Measurements from ENCODE around the gene KCNJ3. TPM values are rescaled to one million over a fixed set of nuclear protein-coding genes. Genes with fewer than 3 reads are reported as not detected.

Gene KCNJ3
- total and polyA plus RNA-seq, 9 of the 15 experiments (the other 6 are each of a cell fraction or from before 2014, with no cell fraction given), result not detected

DNA sequence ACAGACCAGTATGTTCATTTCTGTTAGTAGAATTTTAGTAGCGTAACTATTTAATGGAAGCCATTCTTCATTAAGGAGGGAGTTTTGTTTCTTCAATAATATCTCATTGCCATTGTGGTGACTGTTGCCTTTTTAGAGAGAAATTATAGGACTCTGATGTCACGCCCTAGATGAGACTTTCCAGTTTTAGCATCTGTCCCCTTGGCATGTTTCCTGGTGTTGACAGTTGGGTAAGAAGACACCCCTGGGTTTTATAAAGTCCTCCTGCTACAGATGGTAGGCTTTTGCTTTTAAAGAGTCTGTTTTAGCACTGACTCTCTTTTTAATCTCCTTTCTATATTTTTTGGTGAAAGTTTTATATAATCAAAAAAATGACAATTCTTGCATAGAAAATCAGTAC, 41.9 kb downstream of the KCNJ3 start:
- H3K27me3 ChIP-seq (ENCODE audit: control insufficient read depth in 2 of 2, insufficient read depth in 2 of 2, low read length in 2 of 2), result no peaks in the 10 kb centered on the region
- no peak overlapping the region for H3K27ac ChIP-seq (ENCODE audit: extremely low read depth, low read depth, low read length)
- ChIA-PET POLR2A (no interaction called here), CTCF (ENCODE audit: low intra/inter-chr PET ratio) (no interaction called here)
- no peak for DNase-seq (ENCODE audit: extremely low read depth in 1 of 4, low spot score in 3 of 4)
- intact Hi-C loops (cut with micrococcal nuclease) (no loop called here), in situ Hi-C loops (cut with MboI) (no loop called here)
- H3K79me2 ChIP-seq (ENCODE audit: control insufficient read depth, insufficient read depth, low read length), result no peaks in the 10 kb centered on the region
- WGBS (ENCODE audit: insufficient coverage, low coverage, missing lambda C conversion rate), result 0% methylated on average over 2 of the region's 2 CpGs
- H3K9me3 ChIP-seq (replicated peaks; ENCODE audit: control insufficient read depth, insufficient read depth, low read depth, low read length), result peaks cover 4% of the 10 kb centered on the region; the same call in 1 of the 2 replicates
- H3K4me2 ChIP-seq (ENCODE audit: insufficient read depth, low read length), result no peak overlapping the region
- TF ChIP-seq GABPB1 (CRISPR knock-in tag; IDR thresholded peaks at IDR 0.05) (no peak), ZNF551 (CRISPR knock-in tag; IDR thresholded peaks at IDR 0.05) (no peak), SMAD4 (CRISPR knock-in tag; conservative IDR thresholded peaks at IDR 0.05) (no peak), PML (IDR thresholded peaks at IDR 0.05; ENCODE audit: low read length) (no peak), BMI1 (IDR thresholded peaks at IDR 0.05; ENCODE audit: low read length) (no peak), ZNF165 (CRISPR knock-in tag; IDR thresholded peaks at IDR 0.05; ENCODE audit: borderline replicate concordance) (no peak), HMG20B (CRISPR knock-in tag; IDR thresholded peaks at IDR 0.05) (no peak)
- TF ChIP-seq, protein P1, sequence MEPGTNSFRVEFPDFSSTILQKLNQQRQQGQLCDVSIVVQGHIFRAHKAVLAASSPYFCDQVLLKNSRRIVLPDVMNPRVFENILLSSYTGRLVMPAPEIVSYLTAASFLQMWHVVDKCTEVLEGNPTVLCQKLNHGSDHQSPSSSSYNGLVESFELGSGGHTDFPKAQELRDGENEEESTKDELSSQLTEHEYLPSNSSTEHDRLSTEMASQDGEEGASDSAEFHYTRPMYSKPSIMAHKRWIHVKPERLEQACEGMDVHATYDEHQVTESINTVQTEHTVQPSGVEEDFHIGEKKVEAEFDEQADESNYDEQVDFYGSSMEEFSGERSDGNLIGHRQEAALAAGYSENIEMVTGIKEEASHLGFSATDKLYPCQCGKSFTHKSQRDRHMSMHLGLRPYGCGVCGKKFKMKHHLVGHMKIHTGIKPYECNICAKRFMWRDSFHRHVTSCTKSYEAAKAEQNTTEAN (CRISPR knock-in tag; IDR thresholded peaks at IDR 0.05), result no peak
- no peaks in the 10 kb centered on the region for H3K4me1 ChIP-seq (replicated peaks in 1 of 2; ENCODE audit: control insufficient read depth in 2 of 2, insufficient read depth in 2 of 2, low read length in 2 of 2)
- no peak overlapping the region for H3K9ac ChIP-seq (ENCODE audit: insufficient read depth in 1 of 2, low read depth in 2 of 2, low read length in 2 of 2)
- FAIRE-seq, result no peak
- no TSS peak for BruUV-seq (replicated peaks)
- H2AFZ ChIP-seq (ENCODE audit: low read depth, low read length), result no peak overlapping the region
- no peak overlapping the region for H3K4me3 ChIP-seq
- no peaks in the 10 kb centered on the region for H4K20me1 ChIP-seq (replicated peaks; ENCODE audit: control insufficient read depth, insufficient read depth, low read length)
- H3K9me1 ChIP-seq (ENCODE audit: control insufficient read depth, insufficient read depth, low read length), result no peaks in the 10 kb centered on the region
- ATAC-seq, result no peak
- no peaks in the 10 kb centered on the region for H3K36me3 ChIP-seq (ENCODE audit: control insufficient read depth, insufficient read depth, low read length)
